ENCODE measurements around the gene CCDC12.

Gene CCDC12

GRCh38 chr3:46939578-46940445, 36.7 kb downstream of the CCDC12 start:
- POLR2A ChIA-PET = no interaction called here
- CTCF ChIA-PET = no interaction called here
- DNase-seq (ENCODE audit: extremely low spot score) = no peak
- TF ChIP-seq HDGF (IDR thresholded peaks at IDR 0.05; ENCODE audit: borderline replicate concordance) (no peak), ARNT (IDR thresholded peaks at IDR 0.05) (no peak), FOXK2 (IDR thresholded peaks at IDR 0.05) (no peak), LEF1 (IDR thresholded peaks at IDR 0.05; ENCODE audit: borderline replicate concordance) (no peak), FOXM1 (IDR thresholded peaks at IDR 0.05; ENCODE audit: borderline replicate concordance) (no peak), TARDBP (IDR thresholded peaks at IDR 0.05) (no peak), FOXA1 (IDR thresholded peaks at IDR 0.05) (no peak), ZNF384 (IDR thresholded peaks at IDR 0.05) (no peak), CTBP1 (IDR thresholded peaks at IDR 0.05; ENCODE audit: borderline replicate concordance) (no peak), PKNOX1 (IDR thresholded peaks at IDR 0.05) (no peak), ELF4 (IDR thresholded peaks at IDR 0.05) (no peak), L3MBTL2 (conservative IDR thresholded peaks at IDR 0.05) (no peak), SP1 (IDR thresholded peaks at IDR 0.05) (no peak), NFRKB (IDR thresholded peaks at IDR 0.05) (no peak), BHLHE40 (IDR thresholded peaks at IDR 0.05; ENCODE audit: borderline replicate concordance) (no peak), SUZ12 (IDR thresholded peaks at IDR 0.05) (no peak)

GRCh38 chr3:46938118-46938517, 38.4 kb downstream of the CCDC12 start:
- ChIA-PET CTCF (interaction anchor here (1.1 kb wide), 1 partner anchor 10 kb away, joined by 5 read pairs; no protein-coding TSS in a partner anchor), POLR2A (no interaction called here)
- DNase-seq (ENCODE audit: extremely low spot score) = no peak
- TF ChIP-seq FOXK2 (IDR thresholded peaks at IDR 0.05) (no peak), HDGF (IDR thresholded peaks at IDR 0.05; ENCODE audit: borderline replicate concordance) (no peak), FOXM1 (IDR thresholded peaks at IDR 0.05; ENCODE audit: borderline replicate concordance) (no peak), PKNOX1 (IDR thresholded peaks at IDR 0.05) (no peak), ELF4 (IDR thresholded peaks at IDR 0.05) (no peak), FOXA1 (IDR thresholded peaks at IDR 0.05) (no peak), BHLHE40 (IDR thresholded peaks at IDR 0.05; ENCODE audit: borderline replicate concordance) (no peak), ARNT (IDR thresholded peaks at IDR 0.05) (no peak), LEF1 (IDR thresholded peaks at IDR 0.05; ENCODE audit: borderline replicate concordance) (no peak), TARDBP (IDR thresholded peaks at IDR 0.05) (no peak), L3MBTL2 (conservative IDR thresholded peaks at IDR 0.05) (no peak), SUZ12 (IDR thresholded peaks at IDR 0.05) (no peak), SP1 (IDR thresholded peaks at IDR 0.05) (no peak), NFRKB (IDR thresholded peaks at IDR 0.05) (no peak)

- TF ChIP-seq BHLHE40 (IDR thresholded peaks at IDR 0.05; ENCODE audit: borderline replicate concordance) (no peak), ARNT (IDR thresholded peaks at IDR 0.05) (no peak), HDGF (IDR thresholded peaks at IDR 0.05; ENCODE audit: borderline replicate concordance) (no peak), FOXM1 (IDR thresholded peaks at IDR 0.05; ENCODE audit: borderline replicate concordance) (no peak), SUZ12 (IDR thresholded peaks at IDR 0.05) (no peak), CTBP1 (IDR thresholded peaks at IDR 0.05; ENCODE audit: borderline replicate concordance) (no peak), NFRKB (IDR thresholded peaks at IDR 0.05) (no peak), ZNF384 (IDR thresholded peaks at IDR 0.05) (no peak), TARDBP (IDR thresholded peaks at IDR 0.05) (no peak)
- ChIA-PET CTCF (no interaction called here), POLR2A (interaction anchor here (1.6 to 2.7 kb wide), 3 partner anchors 12 to 43 kb away, joined by 5 to 9 read pairs (median 5); partner anchors contain the start of genes CCDC12 and NBEAL2)
- DNase-seq (ENCODE audit: extremely low spot score) = no peak
These were observed 39.8 kb downstream of the CCDC12 start for GRCh38 chr3:46936733-46937250.

GRCh38 chr3:46935989-46936558, 40.5 kb downstream of the CCDC12 start:
- TF ChIP-seq SP1 (IDR thresholded peaks at IDR 0.05) (no peak), FOXK2 (IDR thresholded peaks at IDR 0.05) (no peak), SUZ12 (IDR thresholded peaks at IDR 0.05) (no peak), NFRKB (IDR thresholded peaks at IDR 0.05) (no peak), PKNOX1 (IDR thresholded peaks at IDR 0.05) (no peak), ELF4 (IDR thresholded peaks at IDR 0.05) (no peak), LEF1 (IDR thresholded peaks at IDR 0.05; ENCODE audit: borderline replicate concordance) (no peak)
- CTCF ChIA-PET = interaction anchor here (1.0 to 1.8 kb wide), 2 partner anchors 13 to 40 kb away, joined by 3 to 5 read pairs; no protein-coding TSS in a partner anchor
- POLR2A ChIA-PET = interaction anchor here (1.3 to 2.7 kb wide), 4 partner anchors 12 to 73 kb away, joined by 5 to 9 read pairs (median 5); partner anchors contain the start of genes CCDC12 and NBEAL2
- DNase-seq (ENCODE audit: extremely low spot score) = no peak

- DNase-seq (ENCODE audit: extremely low spot score) = peak; percentile 31
- POLR2A ChIA-PET = interaction anchor here (1.3 to 2.7 kb wide), 4 partner anchors 13 to 74 kb away, joined by 5 to 9 read pairs (median 5); partner anchors contain the start of genes CCDC12 and NBEAL2
- CTCF ChIA-PET = interaction anchor here (0.6 to 1.8 kb wide), 4 partner anchors 11 to 104 kb away, joined by 3 to 5 read pairs (median 3); no protein-coding TSS in a partner anchor
- TF ChIP-seq TARDBP (IDR thresholded peaks at IDR 0.05) = no peak
- TF ChIP-seq L3MBTL2 (conservative IDR thresholded peaks at IDR 0.05) = no peak
- TF ChIP-seq ZNF384 (IDR thresholded peaks at IDR 0.05) = no peak
- TF ChIP-seq SUZ12 (IDR thresholded peaks at IDR 0.05) = no peak
These were observed 41.2 kb downstream of the CCDC12 start for GRCh38 chr3:46935168-46935858.
